HG02885 (cell line): Measurements from ENCODE around the gene TCF4.

ENCODE experiments used
- ATAC-seq: cut with Tn5 transposase; IDR thresholded peaks from one replicate; pipeline ENCODE4 v1.9.1; 2021; ENCODE audit warnings: mild to moderate bottlenecking; ENCODE audit not compliant: unreplicated experiment, poor library complexity

TCF4 gene

GRCh38 chr18:55286257-55286825 is 301.7 kb downstream of the TCF4 start:
- no peak for ATAC-seq

DNA sequence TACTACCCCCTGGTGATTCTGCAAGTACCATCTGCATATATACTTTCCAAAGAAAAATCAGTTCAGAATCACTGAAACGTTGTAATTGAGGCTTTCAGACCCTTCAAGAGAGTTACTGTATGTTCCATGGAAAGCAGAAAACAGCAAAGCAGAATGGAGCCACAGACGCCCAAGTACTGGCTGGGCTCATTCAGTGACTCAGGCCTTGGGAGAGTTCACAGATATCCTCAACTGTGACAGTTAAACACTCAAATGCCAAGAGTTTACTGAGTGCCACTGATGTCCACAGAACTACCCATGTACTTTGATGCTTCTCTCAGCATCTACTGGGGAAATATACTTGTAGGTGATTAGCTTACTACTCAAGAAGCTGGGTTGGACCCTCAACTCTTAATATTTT is 303.4 kb downstream of the TCF4 start:
- ATAC-seq: no peak

GRCh38 chr18:55283309-55283708 is 304.7 kb downstream of the TCF4 start:
- ATAC-seq: peak; percentile 74

DNA sequence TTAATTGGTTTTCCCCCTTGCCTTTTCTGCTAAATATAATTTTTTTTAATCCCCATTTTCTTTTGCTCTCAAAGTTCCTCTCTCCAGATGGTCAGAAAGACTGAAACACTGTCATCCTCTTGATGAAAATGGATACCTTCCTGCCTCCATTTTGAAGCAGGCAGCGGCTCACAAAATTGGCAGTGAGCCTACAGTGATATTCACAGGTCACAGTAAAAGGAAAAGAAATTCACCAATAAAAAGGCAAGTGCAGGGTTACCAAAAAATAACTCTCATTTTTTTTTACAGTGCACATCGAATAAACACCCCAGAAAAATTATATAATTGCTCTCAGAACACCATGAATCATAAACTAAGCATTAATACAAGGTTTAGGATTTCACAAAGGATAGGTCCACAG is 307.5 kb downstream of the TCF4 start:
- no peak for ATAC-seq

GRCh38 chr18:55275039-55275901 is 312.7 kb downstream of the TCF4 start:
- no peak for ATAC-seq

GRCh38 chr18:55272510-55273243 is 315.3 kb downstream of the TCF4 start:
- ATAC-seq: no peak

- no peak for ATAC-seq
These were observed 318.4 kb downstream of the TCF4 start for GRCh38 chr18:55269622-55270021.

DNA sequence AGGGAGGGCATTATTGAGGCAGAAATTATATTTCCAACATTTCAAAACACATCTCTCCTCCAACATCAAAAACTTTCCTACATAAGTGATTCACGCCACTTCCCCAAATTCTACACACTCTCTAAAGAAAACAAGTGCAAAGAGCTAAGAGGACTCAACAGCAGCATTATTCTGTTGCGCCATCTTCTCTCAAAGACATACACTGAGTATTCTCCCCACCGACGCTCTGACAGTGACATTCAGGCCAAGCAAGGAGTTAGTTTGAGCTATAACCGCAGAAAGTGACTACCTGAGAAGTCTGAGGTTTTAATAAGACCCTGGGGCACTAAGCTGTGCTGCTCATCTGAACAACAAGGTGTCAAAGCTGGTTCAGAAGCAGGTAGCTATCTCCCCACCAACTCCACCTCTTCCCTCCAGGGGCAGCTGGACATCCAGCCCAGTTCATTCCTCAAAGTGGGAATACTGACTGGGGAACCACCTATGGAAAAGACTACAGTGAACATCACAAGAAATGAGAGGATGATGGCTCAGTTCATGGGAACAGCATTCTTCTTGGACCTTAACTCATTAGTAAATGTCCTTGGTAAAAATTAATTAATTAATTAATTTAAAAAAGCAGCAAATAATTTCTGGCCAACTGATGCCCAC is 319.2 kb downstream of the TCF4 start:
- peak; percentile 63 for ATAC-seq

DNA sequence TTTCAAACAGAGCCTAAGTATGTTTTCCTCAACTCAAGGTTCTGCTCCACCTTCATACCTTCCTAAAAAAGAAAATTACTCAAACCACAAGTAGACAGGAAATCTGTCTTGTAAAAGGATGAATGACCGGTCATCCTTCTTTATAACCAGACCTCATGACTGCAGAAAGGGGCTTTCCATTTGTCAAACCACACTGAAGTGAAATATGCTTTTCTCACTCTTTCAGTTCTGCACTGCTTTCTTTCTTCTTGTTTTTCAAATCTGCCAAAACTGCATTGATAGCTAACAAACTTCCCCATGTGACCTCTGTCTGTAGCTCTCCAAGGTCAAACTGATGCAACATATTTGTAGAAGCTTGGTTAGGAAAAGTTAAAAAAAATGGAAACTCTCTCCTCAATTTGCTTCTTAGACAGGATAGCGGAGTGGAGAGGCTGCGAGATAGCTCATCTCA is 319.8 kb downstream of the TCF4 start:
- ATAC-seq: peak; percentile 74

GRCh38 chr18:55266981-55267380 is 321.0 kb downstream of the TCF4 start:
- ATAC-seq: no peak

- peak; percentile 23 for ATAC-seq
These were observed 322.0 kb downstream of the TCF4 start for GRCh38 chr18:55265984-55266383.

- ATAC-seq: no peak
These were observed 322.8 kb downstream of the TCF4 start for GRCh38 chr18:55265130-55265675.

GRCh38 chr18:55264108-55264507 is 323.9 kb downstream of the TCF4 start:
- ATAC-seq: peak; percentile 19

DNA sequence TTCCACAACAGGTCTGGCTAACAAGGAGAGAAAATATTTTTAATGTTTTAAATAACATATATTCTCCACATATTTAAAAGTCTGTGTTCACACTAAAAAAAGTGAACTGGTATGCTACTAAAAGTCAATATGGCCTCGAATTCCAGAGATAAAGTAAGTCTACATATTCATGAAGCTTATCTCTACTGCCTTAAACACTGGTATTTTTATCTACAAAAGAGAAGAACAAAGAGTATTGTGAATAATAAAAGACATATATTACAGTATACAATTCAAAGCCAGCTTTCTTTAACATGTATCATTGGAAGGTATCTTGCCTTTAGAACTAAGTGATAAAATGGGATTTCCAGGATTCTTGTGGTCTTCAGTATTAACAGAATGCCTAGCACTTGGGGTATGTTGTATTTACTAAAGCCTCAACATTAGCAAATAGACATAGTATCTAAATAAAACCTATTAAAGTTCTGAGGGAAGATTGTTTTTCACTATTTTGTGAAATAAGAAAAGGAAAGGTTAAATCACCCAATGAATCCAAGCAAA is 325.9 kb downstream of the TCF4 start:
- ATAC-seq: no peak

- ATAC-seq: no peak
These were observed 326.7 kb downstream of the TCF4 start for GRCh38 chr18:55261253-55261652.

- ATAC-seq: no peak
These were observed 329.9 kb downstream of the TCF4 start for GRCh38 chr18:55258088-55258487.

DNA sequence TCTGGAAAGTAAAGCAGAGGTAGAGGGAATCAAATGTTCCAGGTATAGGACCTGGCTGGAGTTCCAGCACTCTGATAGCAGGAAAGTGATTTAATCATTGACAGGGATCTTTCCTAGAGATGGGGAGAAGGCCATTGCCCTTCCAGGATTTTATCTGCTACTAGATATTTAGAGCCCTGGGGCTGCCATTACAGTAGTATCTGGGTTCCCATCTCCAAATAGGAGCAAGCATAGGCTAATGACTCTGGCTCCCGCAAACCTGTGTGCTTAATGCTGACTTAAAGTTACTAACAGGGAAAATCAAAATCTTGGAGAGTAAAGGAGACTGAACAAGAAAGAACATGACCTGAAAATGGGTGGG is 331.1 kb downstream of the TCF4 start:
- ATAC-seq: no peak

DNA sequence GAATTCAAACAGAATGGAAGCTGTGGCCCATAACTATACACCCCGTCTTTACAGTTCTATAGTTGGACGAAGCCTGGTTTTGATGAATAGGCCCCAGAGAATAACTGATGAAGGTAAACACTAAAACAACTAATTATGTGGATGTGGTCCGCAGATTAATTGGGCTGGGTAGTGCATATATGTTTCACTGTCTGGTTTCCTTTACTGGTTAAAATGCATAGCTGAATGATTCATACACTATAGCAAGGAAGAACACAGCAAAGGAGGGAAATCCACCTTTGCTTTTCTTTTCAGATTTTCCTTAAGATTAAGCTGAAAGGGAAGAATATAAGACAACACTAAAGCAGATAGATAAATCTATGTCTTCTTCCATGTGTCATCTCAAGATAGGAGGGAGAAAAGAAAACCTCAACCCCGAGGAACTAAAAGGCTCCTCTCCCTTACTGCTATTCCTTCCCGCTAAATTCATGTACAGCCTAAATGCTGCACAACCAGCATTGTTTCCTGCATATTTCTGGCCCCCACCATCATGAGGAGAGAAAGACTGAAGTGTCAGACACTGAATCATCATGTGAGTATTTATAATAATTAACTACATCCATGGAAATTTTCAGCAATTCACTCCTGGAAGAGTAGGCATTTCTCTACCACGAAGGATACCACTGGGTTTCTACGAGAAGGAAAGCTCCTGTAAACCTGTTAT is 331.6 kb downstream of the TCF4 start:
- ATAC-seq: no peak

GRCh38 chr18:55253814-55254213 is 334.2 kb downstream of the TCF4 start:
- ATAC-seq: no peak

DNA sequence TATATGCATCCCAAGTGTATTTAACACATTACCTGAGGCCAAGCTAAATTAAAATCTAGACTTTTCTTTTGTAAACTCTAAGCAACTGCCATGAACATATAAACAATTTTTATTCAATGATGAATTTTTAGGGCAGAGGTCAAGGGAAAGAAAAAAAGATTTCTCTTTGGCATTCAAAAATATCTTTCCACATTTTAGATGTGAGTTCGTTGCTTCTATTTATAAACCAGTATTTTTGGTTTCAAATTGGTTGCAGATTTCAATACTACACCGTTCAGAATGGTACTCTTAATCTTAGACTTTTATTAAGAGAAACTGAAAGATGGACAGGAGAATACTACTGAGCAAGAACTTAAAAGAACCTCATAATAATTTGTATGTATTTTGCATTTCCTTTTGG is 335.1 kb downstream of the TCF4 start:
- peak; percentile 38 for ATAC-seq
